Measurements from ENCODE around the gene CDH2.

GRCh38 chr18:28075501-28075900, 101.4 kb downstream of the CDH2 start:
- no peak for TF ChIP-seq CTCF (optimal IDR thresholded peaks at IDR 0.05 in 1 of 3, IDR thresholded peaks at IDR 0.05 in 1 of 3, conservative IDR thresholded peaks at IDR 0.05 in 1 of 3; ENCODE audit: extremely low read depth in 1 of 3, insufficient read depth in 2 of 3, low read length in 3 of 3)
- no peak for TF ChIP-seq EZH2 (IDR thresholded peaks at IDR 0.05; ENCODE audit: low read length)

Data from keratinocyte (primary cell).